Measurements from ENCODE around the gene TNFRSF18. TPM values are rescaled to one million over a fixed set of nuclear protein-coding genes. Genes with fewer than 3 reads are reported as not detected.

The TNFRSF18 gene
- total RNA-seq, 2 experiments from 2014 or later, result not detected

GRCh38 chr1:1170215-1171091, 35.9 kb downstream of the TNFRSF18 start:
- no TSS peak for BruUV-seq (replicated peaks)

GRCh38 chr1:1169429-1170214, 36.8 kb downstream of the TNFRSF18 start:
- TF ChIP-seq CTCF (conservative IDR thresholded peaks at IDR 0.05; ENCODE audit: low read length) (no peak), EZH2phosphoT487 (IDR thresholded peaks at IDR 0.05; ENCODE audit: borderline replicate concordance, low read depth, low read length) (no peak)
- Histone ChIP-seq H3K36me3 (ENCODE audit: insufficient read depth, low read length) (no peaks in the 10 kb centered on the region), H4K20me1 (ENCODE audit: insufficient read depth, low read length) (no peaks in the 10 kb centered on the region), H3K79me2 (ENCODE audit: insufficient read depth, low read depth, low read length) (no peaks in the 10 kb centered on the region), H2AFZ (ENCODE audit: low read length) (no peak overlapping the region), H3K4me3 (ENCODE audit: low read depth, low read length, poor library complexity, severe bottlenecking) (no peak overlapping the region), H3K9me3 (ENCODE audit: low read length) (no peaks in the 10 kb centered on the region), H3K4me2 (ENCODE audit: low read length) (no peak overlapping the region), H3K9me2 (ENCODE audit: insufficient read depth, low read length) (no peaks in the 10 kb centered on the region), H3K4me1 (ENCODE audit: insufficient read depth, low read length, poor library complexity, severe bottlenecking) (no peaks in the 10 kb centered on the region), H3K27ac (ENCODE audit: low read depth, low read length, poor library complexity, severe bottlenecking) (no peak overlapping the region)
- intact Hi-C loops (cut with micrococcal nuclease; ENCODE audit: unreplicated experiment), result no loop called here
- ChIA-PET CTCF (ENCODE audit: unreplicated experiment) (no interaction called here), POLR2A (no interaction called here)
- no TSS peak for BruUV-seq (replicated peaks)
- no peak for DNase-seq (ENCODE audit: low spot score)

More at GRCh38 chr1:1170215-1171091, 35.9 kb downstream of the TNFRSF18 start:
- H4K20me1 ChIP-seq (ENCODE audit: insufficient read depth, low read length), result no peaks in the 10 kb centered on the region
- H3K4me1 ChIP-seq (ENCODE audit: insufficient read depth, low read length, poor library complexity, severe bottlenecking), result no peaks in the 10 kb centered on the region
- intact Hi-C loops (cut with micrococcal nuclease; ENCODE audit: unreplicated experiment), result no loop called here
- CTCF ChIA-PET (ENCODE audit: unreplicated experiment), result no interaction called here
- H3K4me2 ChIP-seq (ENCODE audit: low read length), result no peak overlapping the region
- no peaks in the 10 kb centered on the region for H3K79me2 ChIP-seq (ENCODE audit: insufficient read depth, low read depth, low read length)
- no peak overlapping the region for H3K27ac ChIP-seq (ENCODE audit: low read depth, low read length, poor library complexity, severe bottlenecking)
- no peaks in the 10 kb centered on the region for H3K9me2 ChIP-seq (ENCODE audit: insufficient read depth, low read length)
- H3K36me3 ChIP-seq (ENCODE audit: insufficient read depth, low read length), result no peaks in the 10 kb centered on the region
- DNase-seq (ENCODE audit: low spot score), result no peak
- POLR2A ChIA-PET, result no interaction called here
- H3K4me3 ChIP-seq (ENCODE audit: low read depth, low read length, poor library complexity, severe bottlenecking), result no peak overlapping the region
- TF ChIP-seq EZH2phosphoT487 (IDR thresholded peaks at IDR 0.05; ENCODE audit: borderline replicate concordance, low read depth, low read length), result no peak
- TF ChIP-seq CTCF (conservative IDR thresholded peaks at IDR 0.05; ENCODE audit: low read length), result no peak
- no peaks in the 10 kb centered on the region for H3K9me3 ChIP-seq (ENCODE audit: low read length)
- no peak overlapping the region for H2AFZ ChIP-seq (ENCODE audit: low read length)

All from OCI-LY7 (cell line).